Testis (tissue), 3 donors: ENCODE data around the gene CARD18. TPM values are rescaled to one million over a fixed set of nuclear protein-coding genes. Genes with fewer than 3 reads are reported as not detected.
"Not testable (repeated sequence)": the region's sequence is repeated elsewhere in the genome, so short reads cannot be mapped to it uniquely, and the experiment has no call there.

Experiments used
- DNase-seq: peaks from one replicate; pipeline ENCODE4 v3.0.0-alpha.2; 2019
- H3K27ac ChIP-seq, 2 donors: fragments of 200-600 bp; sonication (generic); one replicate each; pipeline ENCODE4 v1.5.1; 2019
- H3K27me3 ChIP-seq: fragments of 200-600 bp; sonication (generic); one replicate; pipeline ENCODE4 v1.5.1; 2019
- H3K36me3 ChIP-seq: fragments of 200-600 bp; sonication (generic); one replicate; pipeline ENCODE4 v1.5.1; 2017; ENCODE audit warnings: low read depth; ENCODE audit errors: missing control alignments
- H3K4me1 ChIP-seq: fragments of 200-600 bp; sonication (generic); one replicate; pipeline ENCODE4 v1.5.1; 2019
- H3K4me3 ChIP-seq, 2 donors: fragments of 200-600 bp; sonication (generic); one replicate each; pipeline ENCODE4 v1.5.1; 2017 to 2019
- H3K9me3 ChIP-seq: fragments of 200-600 bp; sonication (generic); one replicate; pipeline ENCODE4 v1.5.1; 2017
- POLR2A ChIP-seq: fragments of 450-650 bp; IDR thresholded peaks from one replicate; pipeline ENCODE4 v1.6.1; 2017; ENCODE audit warnings: antibody characterized with exemption, mild to moderate bottlenecking, moderate library complexity
- WGBS, 2 donors: methylation state at CpG; one replicate each; pipeline ENCODE4 v1.1.5; 2018; 5-methylcytosine and 5-hydroxymethylcytosine counted together
- intact Hi-C: fragments of 100-400 bp; cut with DNase I; formaldehyde crosslinking; loops from one replicate; pipeline ENCODE4 v1.15.1; 2023; ENCODE audit warnings: low total_unique reads
- polyA plus RNA-seq: library from polyadenylated mRNA; stranded (reverse); fragments of 350-450 nt; fragmentation: Illumina TruSeq; extraction: RNeasy Lipid Tissue Mini Kit (QIAGEN cat#74804); gene quantifications from one replicate; pipeline ENCODE4 v1.2.3, GENCODE V29; 2014; ENCODE audit warnings: low read depth, low replicate concordance; ENCODE audit not compliant: insufficient read depth
- total RNA-seq, 2 donors: library from RNA; depleted of rRNA; stranded (reverse); fragments of >200 nt; gene quantifications; one replicate each; pipeline ENCODE4 v1.2.3, GENCODE V29; 2016
- TF ChIP-seq, protein P1 (sequence below), 3 experiments: fragments of 450-650 bp in 2 of 3; fragments of 200-600 bp in 1 of 3; sonication (generic) in 1 of 3; IDR thresholded peaks; one replicate each; pipeline ENCODE4 v1.5.1; 2016 to 2019; ENCODE audit warnings: antibody characterized with exemption in 3 of 3, mild to moderate bottlenecking in 2 of 3, moderate library complexity in 1 of 3

The CARD18 gene
- total and polyA plus RNA-seq, 3 donors from 2014 or later, result 0.81 to 2.3 (median 0.92) TPM

- Histone ChIP-seq H3K4me1 (no peaks in the 10 kb centered on the region), H3K36me3 (no peaks in the 10 kb centered on the region), H3K27me3 (no peaks in the 10 kb centered on the region), H3K27ac (no peak overlapping the region), H3K9me3 (no peaks in the 10 kb centered on the region), H3K4me3 (no peak overlapping the region)
- intact Hi-C loops, result no loop called here
- 61 to 64% methylated on average over 8 of the region's 8 CpGs for WGBS, 2 donors
- TF ChIP-seq, protein P1, sequence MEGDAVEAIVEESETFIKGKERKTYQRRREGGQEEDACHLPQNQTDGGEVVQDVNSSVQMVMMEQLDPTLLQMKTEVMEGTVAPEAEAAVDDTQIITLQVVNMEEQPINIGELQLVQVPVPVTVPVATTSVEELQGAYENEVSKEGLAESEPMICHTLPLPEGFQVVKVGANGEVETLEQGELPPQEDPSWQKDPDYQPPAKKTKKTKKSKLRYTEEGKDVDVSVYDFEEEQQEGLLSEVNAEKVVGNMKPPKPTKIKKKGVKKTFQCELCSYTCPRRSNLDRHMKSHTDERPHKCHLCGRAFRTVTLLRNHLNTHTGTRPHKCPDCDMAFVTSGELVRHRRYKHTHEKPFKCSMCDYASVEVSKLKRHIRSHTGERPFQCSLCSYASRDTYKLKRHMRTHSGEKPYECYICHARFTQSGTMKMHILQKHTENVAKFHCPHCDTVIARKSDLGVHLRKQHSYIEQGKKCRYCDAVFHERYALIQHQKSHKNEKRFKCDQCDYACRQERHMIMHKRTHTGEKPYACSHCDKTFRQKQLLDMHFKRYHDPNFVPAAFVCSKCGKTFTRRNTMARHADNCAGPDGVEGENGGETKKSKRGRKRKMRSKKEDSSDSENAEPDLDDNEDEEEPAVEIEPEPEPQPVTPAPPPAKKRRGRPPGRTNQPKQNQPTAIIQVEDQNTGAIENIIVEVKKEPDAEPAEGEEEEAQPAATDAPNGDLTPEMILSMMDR (IDR thresholded peaks at IDR 0.05), result no peak
- TF ChIP-seq POLR2A, result no peak
- DNase-seq, result no peak
Observed at GRCh38 chr11:105109855-105110687, 29.5 kb downstream of the CARD18 start.

- TF ChIP-seq POLR2A, result no peak
- DNase-seq, result no peak
- Histone ChIP-seq H3K27me3 (no peaks in the 10 kb centered on the region), H3K4me3 (no peak overlapping the region), H3K27ac (no peak overlapping the region), H3K36me3 (no peaks in the 10 kb centered on the region), H3K4me1 (no peaks in the 10 kb centered on the region), H3K9me3 (no peaks in the 10 kb centered on the region)
- WGBS, 2 donors, result 87 to 94% methylated on average over 1 of the region's 1 CpG
- intact Hi-C loops, result no loop called here
Observed at GRCh38 chr11:105109321-105109720, 30.2 kb downstream of the CARD18 start.

DNA sequence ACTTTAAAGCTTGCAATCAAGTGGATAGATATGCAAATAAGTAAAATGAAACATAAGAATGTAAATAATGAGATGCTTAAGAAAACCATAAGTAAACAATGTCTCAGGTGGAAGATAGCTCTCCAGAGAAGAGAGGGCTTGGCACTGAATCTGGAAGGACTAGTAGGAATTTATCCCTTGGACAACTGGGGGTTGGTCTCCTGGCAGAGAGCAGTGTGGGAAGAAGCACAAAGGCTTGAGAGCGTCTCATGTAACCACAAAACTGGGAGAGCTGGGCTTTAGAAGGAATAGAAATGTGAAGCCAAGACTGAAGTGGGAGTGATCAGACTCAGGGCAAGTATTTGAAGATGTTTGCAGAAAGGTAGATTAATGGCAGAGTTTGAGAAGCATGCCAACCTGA, 31.3 kb downstream of the CARD18 start:
- H3K27me3 ChIP-seq, result no peaks in the 10 kb centered on the region
- no peaks in the 10 kb centered on the region for H3K36me3 ChIP-seq
- no peak overlapping the region for H3K4me3 ChIP-seq
- H3K4me1 ChIP-seq, result no peaks in the 10 kb centered on the region
- 72 to 79% methylated on average over 1 of the region's 1 CpG for WGBS, 2 donors
- intact Hi-C loops, result no loop called here
- H3K27ac ChIP-seq, result no peak overlapping the region
- DNase-seq, result no peak
- TF ChIP-seq, protein P1 (IDR thresholded peaks at IDR 0.05), result no peak
- no peak for TF ChIP-seq POLR2A
- no peaks in the 10 kb centered on the region for H3K9me3 ChIP-seq

- H3K36me3 ChIP-seq, H3K27ac ChIP-seq, H3K4me1 ChIP-seq, H3K4me3 ChIP-seq, DNase-seq, H3K27me3 ChIP-seq, H3K9me3 ChIP-seq, intact Hi-C loops: not testable (repeated sequence)
- WGBS, 2 donors, result 84 to 87% methylated on average over 8 of the region's 8 CpGs
Observed at GRCh38 chr11:105107226-105107825, 32.2 kb downstream of the CARD18 start.

DNA sequence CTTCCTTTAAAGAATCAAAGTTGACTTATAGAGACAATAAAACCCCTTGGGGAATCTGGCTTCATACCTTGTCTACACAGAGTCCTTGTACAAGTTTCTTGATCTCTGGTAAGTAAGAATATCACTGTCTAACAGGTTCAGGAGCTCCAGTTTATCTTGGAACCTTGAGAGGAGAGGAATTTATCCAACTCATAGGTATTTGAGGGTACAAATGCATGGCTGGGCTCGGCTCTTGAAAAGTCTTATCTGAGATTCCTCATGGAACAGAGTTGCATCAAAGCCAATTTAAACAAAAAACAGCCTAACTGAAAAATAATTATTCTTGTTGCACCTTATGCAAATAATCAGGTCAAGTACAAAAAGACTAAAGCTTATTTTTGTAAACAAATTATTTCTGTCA, 33.4 kb downstream of the CARD18 start:
- Histone ChIP-seq H3K4me1 (no peaks in the 10 kb centered on the region), H3K9me3 (no peaks in the 10 kb centered on the region), H3K36me3 (no peaks in the 10 kb centered on the region), H3K27me3 (no peaks in the 10 kb centered on the region), H3K4me3 (no peak overlapping the region), H3K27ac (no peak overlapping the region)
- WGBS, 2 donors, result 25 to 38% methylated on average over 1 of the region's 1 CpG
- DNase-seq, result no peak
- no peak for TF ChIP-seq POLR2A
- TF ChIP-seq, protein P1 (IDR thresholded peaks at IDR 0.05), result no peak
- intact Hi-C loops, result no loop called here
